ENCODE results near the gene DAPK2.

DNA sequence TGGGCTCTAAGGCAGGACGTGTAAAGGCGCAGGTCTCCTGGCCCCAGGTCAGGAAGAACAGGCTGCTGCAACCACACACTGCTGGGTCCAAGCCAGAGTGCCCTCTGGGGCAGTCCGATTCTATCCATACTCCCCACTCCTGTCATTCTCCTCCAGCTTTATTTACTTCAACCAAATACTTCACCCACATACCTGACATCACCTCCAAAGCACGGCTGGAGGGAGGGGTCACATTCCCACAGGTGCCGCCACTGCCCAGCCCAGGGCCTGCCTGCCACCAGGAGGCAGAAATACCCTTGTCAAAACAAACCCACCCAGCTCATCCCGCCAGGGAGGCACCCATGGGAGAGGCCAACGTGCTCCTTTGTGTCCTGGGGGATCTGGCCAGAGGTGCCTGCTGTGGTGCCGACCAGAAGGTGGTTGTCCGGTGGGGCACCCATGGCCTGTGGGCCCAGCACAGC lies 100.4 kb downstream of the DAPK2 start:
- TF ChIP-seq, protein P1, sequence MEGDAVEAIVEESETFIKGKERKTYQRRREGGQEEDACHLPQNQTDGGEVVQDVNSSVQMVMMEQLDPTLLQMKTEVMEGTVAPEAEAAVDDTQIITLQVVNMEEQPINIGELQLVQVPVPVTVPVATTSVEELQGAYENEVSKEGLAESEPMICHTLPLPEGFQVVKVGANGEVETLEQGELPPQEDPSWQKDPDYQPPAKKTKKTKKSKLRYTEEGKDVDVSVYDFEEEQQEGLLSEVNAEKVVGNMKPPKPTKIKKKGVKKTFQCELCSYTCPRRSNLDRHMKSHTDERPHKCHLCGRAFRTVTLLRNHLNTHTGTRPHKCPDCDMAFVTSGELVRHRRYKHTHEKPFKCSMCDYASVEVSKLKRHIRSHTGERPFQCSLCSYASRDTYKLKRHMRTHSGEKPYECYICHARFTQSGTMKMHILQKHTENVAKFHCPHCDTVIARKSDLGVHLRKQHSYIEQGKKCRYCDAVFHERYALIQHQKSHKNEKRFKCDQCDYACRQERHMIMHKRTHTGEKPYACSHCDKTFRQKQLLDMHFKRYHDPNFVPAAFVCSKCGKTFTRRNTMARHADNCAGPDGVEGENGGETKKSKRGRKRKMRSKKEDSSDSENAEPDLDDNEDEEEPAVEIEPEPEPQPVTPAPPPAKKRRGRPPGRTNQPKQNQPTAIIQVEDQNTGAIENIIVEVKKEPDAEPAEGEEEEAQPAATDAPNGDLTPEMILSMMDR (conservative IDR thresholded peaks at IDR 0.05; ENCODE audit: low read length) = no peak
- TF ChIP-seq EZH2phosphoT487 (IDR thresholded peaks at IDR 0.05; ENCODE audit: borderline replicate concordance) = no peak

All from Loucy (cell line).